Cardiac fibroblast (primary cell): ENCODE data around the gene MATN3.
"Not testable (repeated sequence)": the region's sequence is repeated elsewhere in the genome, so short reads cannot be mapped to it uniquely, and the experiment has no call there.

ENCODE experiments used
- DNase-seq, 2 donors: peaks; one replicate each; pipeline versions ENCODE4 v3.0.0 to v3.0.0-alpha.2; 2010; ENCODE audit warnings: low read depth in 2 of 2
- H3K4me3 ChIP-seq, 2 donors: replicated peaks in 1 of 2; 1 replicate in 1 of 2; 2 replicates in 1 of 2; pipeline ENCODE4 v1.5.1; 2011; ENCODE audit warnings: low read depth in 2 of 2, low read length in 2 of 2, mild to moderate bottlenecking in 2 of 2, moderate library complexity in 1 of 2
- CTCF ChIP-seq: IDR thresholded peaks from one replicate; pipeline ENCODE4 v1.5.1; 2011; ENCODE audit warnings: low read depth, mild to moderate bottlenecking, low read length, inconsistent platforms

The MATN3 gene

DNA sequence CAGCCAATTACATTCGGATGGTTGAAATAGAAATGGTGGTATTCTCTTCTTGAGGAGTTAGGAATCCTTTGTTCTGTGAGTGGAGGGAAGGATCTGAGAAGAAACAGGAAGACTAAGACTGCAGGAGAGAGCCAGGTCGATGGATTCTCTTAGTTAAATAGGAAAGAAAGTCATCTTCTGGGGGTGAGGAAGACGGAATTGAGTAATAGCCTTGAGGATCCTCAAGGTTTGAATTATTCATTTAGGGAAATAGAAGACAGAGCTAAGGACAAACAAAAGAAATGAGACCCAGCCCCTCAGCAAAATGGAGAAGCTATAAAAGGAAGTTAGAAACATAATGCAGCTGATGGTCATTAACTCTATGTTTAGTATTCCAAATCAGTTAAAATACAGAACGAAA lies 37.2 kb upstream of the MATN3 start:
- TF ChIP-seq CTCF, result no peak
- peak; percentile 40 to 41 for DNase-seq

DNA sequence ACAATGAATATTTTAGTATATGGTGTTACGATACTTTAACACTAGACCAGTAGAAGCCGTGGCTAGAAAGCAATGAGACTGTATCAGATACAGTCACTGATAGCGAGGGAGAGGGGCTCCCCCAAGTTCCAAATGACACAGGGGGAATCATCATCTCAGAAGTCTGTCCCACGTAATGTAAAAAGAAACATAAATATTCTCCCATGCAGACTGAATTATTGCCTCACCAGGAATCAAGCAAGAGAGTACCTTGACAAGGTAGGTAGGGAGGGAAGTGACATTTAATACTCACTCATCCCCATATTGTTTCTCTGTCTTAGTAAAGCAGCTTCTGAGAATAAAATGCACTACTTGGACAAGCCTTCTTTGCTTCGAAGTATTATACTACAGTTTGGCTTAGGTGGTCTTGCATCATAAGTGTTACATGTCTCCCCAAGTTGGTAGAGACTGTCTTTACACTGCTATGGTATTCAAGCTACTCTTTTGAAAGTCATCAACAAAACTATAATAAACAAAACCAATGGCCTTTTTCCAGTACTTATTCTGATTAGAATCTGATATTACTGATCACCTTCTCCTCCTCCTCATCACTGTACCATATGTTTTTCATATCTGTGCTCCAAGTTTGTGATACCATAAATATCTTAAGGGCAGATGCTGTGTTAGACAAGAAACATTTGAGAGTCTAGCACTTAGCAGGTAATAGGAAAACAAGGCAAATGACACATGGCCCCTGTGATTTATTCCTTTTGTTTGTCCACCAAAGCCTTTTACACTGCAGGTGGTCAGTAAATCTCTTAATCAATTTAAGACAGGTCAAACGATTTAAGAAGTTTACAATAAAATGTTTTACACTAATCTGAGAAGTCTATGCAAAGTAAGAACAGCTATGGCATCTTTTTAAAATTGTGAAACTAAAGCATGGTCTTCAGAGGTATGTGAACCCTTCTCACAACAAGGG lies 36.3 kb upstream of the MATN3 start:
- DNase-seq, result no peak
- peak overlapping the region; percentile 88 to 91 for H3K4me3 ChIP-seq
- no peak for TF ChIP-seq CTCF

More for the DNA sequence above, 37.2 kb upstream of the MATN3 start:
- peak overlapping the region; percentile 88 to 91 for H3K4me3 ChIP-seq

- not testable (repeated sequence) for DNase-seq, H3K4me3 ChIP-seq
Measured at GRCh38 chr2:20045712-20046292, 33.3 kb upstream of the MATN3 start.

- no peak overlapping the region for H3K4me3 ChIP-seq
- no peak for DNase-seq
- TF ChIP-seq CTCF, result no peak
Measured at GRCh38 chr2:20044778-20045177, 32.3 kb upstream of the MATN3 start.

- TF ChIP-seq CTCF, result no peak
Measured at GRCh38 chr2:20042531-20042930, 30.1 kb upstream of the MATN3 start.

DNA sequence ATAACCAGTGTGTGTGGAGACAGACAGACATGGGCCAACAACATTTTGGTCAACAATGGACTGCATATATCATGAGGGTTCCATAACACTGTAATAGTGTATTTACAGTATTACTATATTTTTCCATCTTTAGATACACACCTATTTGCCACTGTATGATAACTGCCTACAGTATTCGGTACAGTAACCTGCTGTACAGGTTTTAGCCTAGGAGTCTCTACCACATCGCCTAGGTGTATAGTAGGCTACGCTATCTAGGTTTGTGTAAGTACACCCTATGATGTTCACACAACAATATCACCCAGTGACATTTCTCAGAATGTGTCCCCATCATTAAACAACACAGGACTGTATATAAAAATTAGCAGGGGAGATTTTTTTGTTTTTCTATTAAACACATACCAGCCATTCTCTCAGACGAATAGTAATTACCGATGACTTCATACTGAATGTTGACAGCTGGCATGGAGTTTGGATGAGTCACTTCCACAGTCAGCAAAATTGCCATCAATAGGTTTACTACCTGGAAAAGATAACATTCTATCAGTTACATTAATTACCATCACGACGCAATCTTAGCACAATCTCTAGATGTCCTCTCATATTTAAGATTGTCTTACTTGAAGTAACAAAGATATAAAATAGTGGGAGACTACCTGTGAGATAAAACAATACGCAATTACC lies 28.2 kb upstream of the MATN3 start:
- no peak for TF ChIP-seq CTCF

More at GRCh38 chr2:20042531-20042930, 30.1 kb upstream of the MATN3 start:
- H3K4me3 ChIP-seq, result no peak overlapping the region
- DNase-seq, result peak; percentile 65 to 68

GRCh38 chr2:20037660-20038059 lies 25.2 kb upstream of the MATN3 start:
- no peak for DNase-seq
- H3K4me3 ChIP-seq, result no peak overlapping the region
- no peak for TF ChIP-seq CTCF

More for the DNA sequence above, 28.2 kb upstream of the MATN3 start:
- H3K4me3 ChIP-seq, result no peak overlapping the region
- DNase-seq, result peak in 1 of 2 donors; percentile 58
